ENCODE data around the gene OR51G2. TPM values are rescaled to one million over a fixed set of nuclear protein-coding genes. Genes with fewer than 3 reads are reported as not detected.
"Not testable (repeated sequence)": the region's sequence is repeated elsewhere in the genome, so short reads cannot be mapped to it uniquely, and the experiment has no call there.

OR51G2 gene, protein sequence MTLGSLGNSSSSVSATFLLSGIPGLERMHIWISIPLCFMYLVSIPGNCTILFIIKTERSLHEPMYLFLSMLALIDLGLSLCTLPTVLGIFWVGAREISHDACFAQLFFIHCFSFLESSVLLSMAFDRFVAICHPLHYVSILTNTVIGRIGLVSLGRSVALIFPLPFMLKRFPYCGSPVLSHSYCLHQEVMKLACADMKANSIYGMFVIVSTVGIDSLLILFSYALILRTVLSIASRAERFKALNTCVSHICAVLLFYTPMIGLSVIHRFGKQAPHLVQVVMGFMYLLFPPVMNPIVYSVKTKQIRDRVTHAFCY
- not detected for total RNA-seq
- long read RNA-seq, result 0 reads

GRCh38 chr11:4919250-4919649 lies at the start of gene OR51G2:
Gene OR51G2 (minus strand): TSS chr11:4919350. CDS start chr11:4915663, 3,687 bp downstream.
- ATAC-seq (no peak), DNase-seq (ENCODE audit: missing footprints) (no peak)
- intact Hi-C loops (cut with DNase I), result no loop called here

GRCh38 chr11:4962816-4963215 lies 43.7 kb upstream of the OR51G2 start:
- intact Hi-C loops (cut with DNase I), result no loop called here
- no peak for ATAC-seq
- no peak for DNase-seq (ENCODE audit: missing footprints)

DNA sequence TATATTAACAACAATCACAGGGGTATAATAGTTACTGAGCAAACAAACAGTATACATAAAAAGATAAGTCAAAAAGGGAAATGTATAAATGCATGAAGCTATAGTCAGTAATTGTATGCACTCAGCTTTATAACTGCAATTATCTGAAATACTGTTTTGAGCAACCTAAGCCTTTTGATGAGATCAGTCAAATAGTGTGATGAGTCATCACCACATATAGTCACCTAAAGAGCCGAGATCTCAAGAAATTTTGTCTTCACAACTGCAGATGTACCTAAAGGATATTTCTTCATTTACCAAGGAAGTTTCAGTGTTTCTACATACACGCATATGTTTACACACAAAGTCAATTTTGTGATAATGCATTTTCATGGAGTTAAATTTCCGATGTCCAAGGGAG lies 41.7 kb upstream of the OR51G2 start:
- no peak for DNase-seq (ENCODE audit: missing footprints)
- intact Hi-C loops (cut with DNase I), result no loop called here
- ATAC-seq, result no peak

DNA sequence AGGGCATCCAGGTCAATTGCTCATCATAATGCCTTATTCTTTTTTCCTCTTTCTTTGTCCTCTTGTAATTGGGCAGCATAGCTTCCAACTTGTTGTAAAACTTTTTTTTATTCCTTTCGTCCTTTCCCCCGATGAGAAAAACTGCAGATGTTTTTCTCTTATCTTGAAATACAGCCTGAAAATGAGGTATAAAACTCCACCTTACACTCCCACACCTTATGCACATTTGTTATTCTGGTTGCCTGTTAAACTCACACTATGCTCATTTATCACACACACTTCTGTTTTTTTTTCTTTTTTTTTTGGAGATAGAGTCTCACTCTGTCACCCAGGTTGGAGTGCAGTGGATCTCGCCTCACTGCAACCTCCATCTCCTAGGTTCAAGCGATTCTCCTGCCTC lies 38.2 kb upstream of the OR51G2 start:
- no peak for ATAC-seq
- intact Hi-C loops (cut with DNase I), result no loop called here
- DNase-seq (ENCODE audit: missing footprints), result no peak

GRCh38 chr11:4955613-4956012 lies 36.5 kb upstream of the OR51G2 start, which contains the start of gene OR51A2:
Gene OR51A2 (minus strand): TSS chr11:4955713. CDS start chr11:4955713, 0 bp downstream.
- ATAC-seq; intact Hi-C loops (cut with DNase I): not testable (repeated sequence)

GRCh38 chr11:4947505-4947904 lies 28.4 kb upstream of the OR51G2 start, which contains the start of gene OR51A4:
Gene OR51A4 (minus strand): TSS chr11:4947605. CDS start chr11:4947100, 505 bp downstream.
- no peak for ATAC-seq
- DNase-seq (ENCODE audit: missing footprints), result no peak
- intact Hi-C loops (cut with DNase I), result no loop called here

More at GRCh38 chr11:4955613-4956012, 36.5 kb upstream of the OR51G2 start, which contains the start of gene OR51A2:
- not testable (repeated sequence) for DNase-seq (ENCODE audit: missing footprints)

DNA sequence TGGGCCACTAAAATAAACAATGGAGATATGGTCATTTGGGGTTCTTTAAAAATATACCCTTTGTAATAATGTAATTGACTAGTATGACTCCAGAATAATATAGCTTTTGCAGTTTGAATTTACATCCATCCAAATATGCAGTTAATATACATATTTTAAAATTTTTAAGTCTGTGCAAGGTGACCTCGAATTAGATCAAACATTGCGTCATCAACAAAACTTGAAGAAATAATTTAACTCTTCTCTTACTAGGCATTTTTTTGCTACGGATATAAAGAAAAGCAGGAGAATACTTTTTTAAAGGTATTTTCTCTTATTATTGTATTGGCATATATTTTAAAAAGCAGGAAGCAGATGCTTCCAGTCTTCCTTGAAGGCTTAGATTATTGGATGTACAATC lies 17.6 kb upstream of the OR51G2 start:
- intact Hi-C loops (cut with DNase I), result no loop called here
- ATAC-seq, result no peak
- DNase-seq (ENCODE audit: missing footprints), result no peak

DNA sequence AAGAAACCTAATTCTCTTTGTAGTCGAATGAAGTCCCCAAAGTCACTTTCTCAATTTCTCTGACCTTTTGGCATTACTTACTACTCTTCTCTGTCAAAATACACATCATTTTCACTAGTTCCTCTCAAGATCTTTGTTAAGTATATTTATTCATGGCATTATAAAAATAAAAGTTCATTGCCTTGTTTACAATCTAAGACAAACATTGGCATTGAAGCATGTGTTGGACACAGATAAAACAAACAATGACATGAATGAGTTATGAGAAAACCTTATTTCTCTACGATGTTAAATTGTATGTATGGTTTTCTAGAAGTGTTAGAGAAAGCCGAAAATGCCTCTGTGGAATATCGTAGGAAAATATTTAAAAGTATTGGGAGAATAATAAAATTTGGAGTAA lies 13.6 kb upstream of the OR51G2 start:
- ATAC-seq (no peak), DNase-seq (ENCODE audit: missing footprints) (no peak)
- intact Hi-C loops (cut with DNase I), result no loop called here

GRCh38 chr11:4926608-4927007 lies 7.5 kb upstream of the OR51G2 start:
- DNase-seq (ENCODE audit: missing footprints) (no peak), ATAC-seq (no peak)
- intact Hi-C loops (cut with DNase I), result no loop called here

GRCh38 chr11:4924239-4924638 lies 5.1 kb upstream of the OR51G2 start, which contains the start of gene OR51G1:
Gene OR51G1 (minus strand): TSS chr11:4924339. CDS start chr11:4924339, 0 bp downstream.
- intact Hi-C loops (cut with DNase I), result no loop called here
- ATAC-seq (no peak), DNase-seq (ENCODE audit: missing footprints) (no peak)

DNA sequence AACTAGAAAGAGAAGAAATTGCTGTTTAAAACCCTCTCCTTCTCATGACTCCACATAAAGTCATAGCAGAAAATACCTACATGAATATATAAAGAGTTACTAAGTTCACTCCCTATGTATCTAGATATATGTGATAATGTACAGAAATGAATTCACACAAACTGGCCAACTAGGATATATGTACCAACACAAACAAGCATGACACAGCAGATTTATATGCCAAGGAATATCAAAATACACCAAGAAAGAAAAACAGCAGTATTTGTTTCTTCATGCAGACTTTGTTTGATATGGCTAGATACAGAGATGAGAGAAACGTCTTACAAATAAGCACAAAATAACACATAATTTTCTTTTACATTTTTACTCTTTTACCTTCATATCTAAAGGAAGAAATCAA lies 3.2 kb upstream of the OR51G2 start:
- DNase-seq (ENCODE audit: missing footprints), result no peak
- ATAC-seq, result no peak
- intact Hi-C loops (cut with DNase I), result no loop called here

- DNase-seq (ENCODE audit: missing footprints) (no peak), ATAC-seq (no peak)
- intact Hi-C loops (cut with DNase I), result no loop called here
Measured at GRCh38 chr11:4921796-4922195, 2.6 kb upstream of the OR51G2 start.

DNA sequence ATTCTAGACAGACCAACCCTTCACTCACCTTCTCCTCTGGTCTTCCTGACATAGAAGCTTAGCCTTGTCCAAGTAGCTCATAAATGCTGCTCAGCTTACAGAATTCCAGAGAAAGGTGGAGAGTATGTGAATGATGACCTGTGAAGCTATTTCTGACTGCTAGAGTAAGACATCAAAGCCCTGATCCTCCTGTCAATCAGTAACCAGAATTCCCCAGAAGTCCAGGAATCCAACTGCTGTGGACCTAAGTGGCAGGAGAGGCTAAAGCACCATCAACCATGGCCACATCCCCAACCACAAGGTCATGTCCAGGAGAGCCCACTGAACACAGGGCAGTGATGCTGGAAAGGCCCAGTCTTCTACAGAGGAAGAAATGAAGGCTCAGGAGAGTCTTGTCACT lies 2.6 kb downstream of the OR51G2 start:
- intact Hi-C loops (cut with DNase I), result no loop called here
- DNase-seq (ENCODE audit: missing footprints) (no peak), ATAC-seq (no peak)

GRCh38 chr11:4903484-4903883 lies 15.7 kb downstream of the OR51G2 start, which contains the start of gene OR51A7:
Gene OR51A7 (plus strand): TSS chr11:4903783. CDS start chr11:4907370, 3,587 bp downstream.
- no peak for DNase-seq (ENCODE audit: missing footprints)
- intact Hi-C loops (cut with DNase I), result no loop called here
- ATAC-seq, result no peak

GRCh38 chr11:4891996-4892640 lies 27.0 kb downstream of the OR51G2 start:
- DNase-seq (ENCODE audit: missing footprints) (no peak), ATAC-seq (no peak)
- intact Hi-C loops (cut with DNase I), result no loop called here

- intact Hi-C loops (cut with DNase I), result no loop called here
- DNase-seq (ENCODE audit: missing footprints) (no peak), ATAC-seq (no peak)
Measured at GRCh38 chr11:4890279-4890678, 28.9 kb downstream of the OR51G2 start.

GRCh38 chr11:4887591-4887990 lies 31.6 kb downstream of the OR51G2 start:
- intact Hi-C loops (cut with DNase I), result no loop called here
- ATAC-seq, result no peak
- no peak for DNase-seq (ENCODE audit: missing footprints)

DNA sequence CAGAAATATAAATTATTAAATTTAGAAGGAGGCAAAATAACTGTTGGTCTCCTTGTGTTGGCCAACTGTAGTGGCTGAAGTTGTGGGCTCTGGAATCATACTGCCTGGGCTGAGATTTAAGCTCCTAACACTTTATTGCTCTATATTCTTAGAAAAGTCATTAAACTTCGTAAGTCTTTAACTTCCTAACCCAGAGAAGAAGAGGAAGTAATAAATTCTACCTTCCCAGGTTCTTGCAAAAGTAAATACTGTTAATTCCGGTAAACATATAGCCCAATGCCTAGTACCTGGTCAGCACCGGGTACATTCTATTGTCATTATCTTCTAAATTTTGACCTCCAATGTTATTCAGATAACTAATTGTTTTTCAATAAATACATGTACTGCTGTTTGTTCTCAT lies 33.0 kb downstream of the OR51G2 start:
- ATAC-seq (no peak), DNase-seq (ENCODE audit: missing footprints) (no peak)
- intact Hi-C loops (cut with DNase I), result no loop called here

DNA sequence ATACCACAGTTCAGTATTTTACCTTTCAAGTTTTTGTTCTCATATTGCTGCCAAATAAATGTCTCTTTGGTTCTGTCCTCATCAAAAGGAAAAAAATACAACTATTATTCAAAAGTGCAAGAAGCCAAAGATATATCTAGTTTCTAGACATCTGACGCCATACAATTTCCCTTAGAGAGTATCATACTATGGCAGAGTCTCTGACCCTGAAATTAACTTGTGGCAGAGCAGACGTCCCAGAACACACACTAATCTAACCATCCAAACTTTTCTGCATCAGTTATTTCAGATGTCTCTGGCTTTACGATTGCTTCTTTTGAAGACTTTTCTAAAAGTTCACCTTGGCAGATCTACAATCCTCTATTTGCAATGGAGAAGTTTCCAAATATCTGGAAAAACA lies 34.8 kb downstream of the OR51G2 start:
- intact Hi-C loops (cut with DNase I), result no loop called here
- no peak for DNase-seq (ENCODE audit: missing footprints)
- no peak for ATAC-seq

GRCh38 chr11:4882543-4882942 lies 36.6 kb downstream of the OR51G2 start:
- DNase-seq (ENCODE audit: missing footprints) (no peak), ATAC-seq (no peak)
- intact Hi-C loops (cut with DNase I), result no loop called here
